IPS-18c (cell line): ENCODE measurements around the gene KAT14.
"Not testable (repeated sequence)": the region's sequence is repeated elsewhere in the genome, so short reads cannot be mapped to it uniquely, and the experiment has no call there.

ENCODE experiments used
- H3K4me3 ChIP-seq: 2 replicates; pipeline ENCODE4 v1.7.0; 2013; ENCODE audit warnings: low read depth, mild to moderate bottlenecking, low read length, moderate library complexity; ENCODE audit not compliant: insufficient read depth
- H3K9me3 ChIP-seq: one replicate; pipeline ENCODE4 v1.6.1; 2013; ENCODE audit warnings: mild to moderate bottlenecking, low read length, moderate library complexity; ENCODE audit not compliant: control insufficient read depth, insufficient read depth

The KAT14 gene

DNA sequence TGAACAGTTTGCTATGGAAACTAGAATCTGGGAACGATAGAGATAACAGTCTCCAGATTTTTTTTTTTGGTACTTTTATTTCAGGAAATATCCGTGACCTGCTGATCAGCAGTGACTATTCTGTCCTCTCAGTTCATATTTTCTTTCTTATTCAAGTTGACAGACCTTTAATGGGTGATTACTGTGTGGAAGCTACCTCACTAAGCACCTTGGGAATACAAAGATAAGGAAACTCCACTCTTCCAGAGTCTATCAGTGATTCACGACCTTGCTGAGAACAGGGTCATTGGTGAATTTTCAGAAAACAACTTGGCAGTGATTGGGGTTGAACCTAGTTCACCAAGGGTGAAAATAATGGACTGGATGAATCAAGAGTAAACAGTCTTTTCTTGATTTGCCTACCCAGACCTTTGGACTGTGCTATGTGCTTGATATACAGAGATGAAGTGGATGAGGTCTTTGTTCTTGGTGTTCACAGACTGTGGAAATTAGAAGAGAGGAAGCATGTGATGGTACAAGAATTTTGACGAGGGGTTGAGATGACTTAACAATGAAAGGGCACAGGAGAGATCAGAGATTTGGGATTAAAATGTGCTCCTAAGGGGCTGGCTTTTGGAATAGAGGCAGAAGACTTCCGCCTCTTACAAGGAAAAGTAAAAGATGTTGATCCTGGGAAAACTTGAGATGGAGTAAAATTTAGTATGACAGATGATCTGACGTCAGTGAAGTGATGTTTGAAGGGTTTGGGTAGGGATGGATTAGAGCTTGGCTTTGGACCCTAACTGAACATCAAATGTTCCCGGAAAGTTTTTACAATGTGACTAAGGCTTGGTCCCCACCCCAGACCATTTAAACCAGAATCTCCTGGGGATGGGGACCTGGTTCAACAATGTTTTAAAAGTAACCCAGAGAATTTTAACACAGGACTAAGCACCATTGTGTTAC is 1.2 kb downstream of the KAT14 start:
- H3K4me3 ChIP-seq: peak overlapping the region; percentile 97

DNA sequence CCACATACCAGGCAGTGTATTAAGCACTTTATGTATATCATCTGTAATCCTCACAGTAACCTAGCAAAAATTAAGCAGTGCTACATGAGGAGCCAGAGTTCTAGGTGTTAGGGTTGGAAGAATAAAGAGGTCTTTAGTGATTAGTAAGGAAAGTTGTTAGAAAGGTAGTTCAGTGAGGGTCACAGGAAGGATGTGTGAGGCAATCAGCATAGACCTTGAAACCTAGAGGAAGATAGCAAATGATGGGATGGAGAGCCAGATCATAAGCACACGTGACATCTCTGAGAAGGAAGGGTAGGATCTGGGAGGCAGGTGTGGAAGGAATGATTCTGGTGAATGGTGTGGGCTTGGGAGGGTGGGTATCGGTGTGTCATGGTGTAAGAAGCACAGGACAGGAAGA is 2.2 kb downstream of the KAT14 start:
- H3K4me3 ChIP-seq: no peak overlapping the region; the same call in 1 of the 2 replicates
- no peaks in the 10 kb centered on the region for H3K9me3 ChIP-seq

More for the DNA sequence above, 1.2 kb downstream of the KAT14 start:
- no peaks in the 10 kb centered on the region for H3K9me3 ChIP-seq

DNA sequence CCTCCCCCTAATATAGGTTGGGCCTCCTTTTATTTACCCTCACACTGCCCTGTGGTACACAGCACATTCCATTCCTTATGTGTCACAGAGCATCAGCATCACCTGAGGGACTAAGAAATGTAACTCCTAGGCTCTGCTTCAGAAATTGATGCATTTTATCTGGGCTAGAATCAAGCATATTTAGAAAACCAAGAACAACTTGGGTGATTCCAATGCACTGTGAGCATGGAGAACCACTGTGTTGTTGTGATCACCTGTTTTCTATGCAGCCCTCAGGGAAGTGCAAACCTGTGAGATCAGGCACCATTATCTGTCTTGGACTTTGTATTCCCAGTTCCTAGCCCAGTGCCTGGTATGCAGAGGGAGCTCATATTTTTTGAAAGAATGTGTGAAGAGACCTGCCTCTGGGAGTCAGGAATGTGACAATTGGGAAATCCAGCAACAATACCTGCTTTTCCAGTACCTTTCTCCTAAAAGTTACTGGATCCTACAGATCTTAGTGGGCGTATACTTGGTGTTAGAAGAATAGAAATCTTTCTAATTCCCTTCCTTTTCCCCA is 7.0 kb downstream of the KAT14 start:
- Histone ChIP-seq H3K9me3 (no peaks in the 10 kb centered on the region), H3K4me3 (no peak overlapping the region)

DNA sequence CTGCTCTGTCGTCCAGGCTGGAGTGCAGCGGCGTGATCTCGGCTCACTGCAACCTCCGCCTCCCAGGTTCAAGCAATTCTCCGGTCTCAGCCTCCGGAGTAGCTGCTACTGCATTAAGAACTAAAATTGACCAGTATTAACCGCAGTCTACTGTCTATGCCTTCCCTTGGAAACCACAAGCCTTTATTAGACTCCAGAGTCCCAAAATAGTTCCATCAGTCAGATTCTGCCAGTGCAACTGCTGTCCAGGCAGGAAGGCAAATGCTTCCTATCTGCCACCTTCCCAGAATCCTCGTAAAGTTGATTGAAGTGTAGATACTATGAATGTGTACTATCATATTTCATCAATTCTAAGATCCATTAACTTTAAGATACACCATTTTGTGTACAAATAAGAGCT is 16.7 kb downstream of the KAT14 start:
- no peaks in the 10 kb centered on the region for H3K9me3 ChIP-seq
- no peak overlapping the region for H3K4me3 ChIP-seq

DNA sequence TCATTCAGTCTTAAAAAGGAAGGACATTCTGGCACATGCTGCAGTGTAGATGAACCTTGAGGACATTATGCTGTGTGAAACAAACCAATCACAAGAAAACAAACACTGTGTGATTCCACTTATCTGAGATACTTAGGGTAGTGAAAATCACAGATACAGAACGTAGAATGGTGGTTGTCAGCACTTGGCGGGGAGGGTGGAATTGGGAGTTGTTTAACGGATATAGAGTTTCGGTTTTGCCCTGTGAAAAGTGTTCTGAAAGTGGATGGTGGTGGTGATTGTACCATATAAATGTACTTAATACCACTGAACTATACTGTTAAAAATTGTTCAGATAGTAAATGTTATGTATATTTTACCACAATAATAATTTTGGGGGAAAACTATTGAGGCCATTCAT is 18.4 kb downstream of the KAT14 start:
- H3K9me3 ChIP-seq: no peaks in the 10 kb centered on the region

DNA sequence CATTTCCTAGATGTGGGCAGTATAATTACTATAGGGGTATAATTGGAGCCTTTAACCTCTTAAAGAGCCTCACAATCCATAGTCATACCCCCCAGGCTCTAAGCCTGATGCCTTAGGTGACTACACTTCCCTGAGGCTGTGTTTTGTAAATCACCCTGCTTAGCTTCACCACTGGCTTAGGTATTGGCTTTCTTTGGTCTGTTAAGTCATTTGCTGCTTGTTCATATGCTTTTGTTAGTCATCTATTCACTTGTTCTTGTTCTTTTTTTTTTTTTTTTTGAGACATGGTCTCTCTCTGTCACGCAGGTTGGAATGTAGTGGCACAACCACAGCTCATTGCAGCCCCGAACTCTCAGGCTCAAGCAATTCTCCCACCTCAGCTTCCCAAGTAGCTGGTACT is 26.7 kb downstream of the KAT14 start:
- Histone ChIP-seq H3K4me3 (no peak overlapping the region), H3K9me3 (no peaks in the 10 kb centered on the region)

More for the DNA sequence above, 18.4 kb downstream of the KAT14 start:
- no peak overlapping the region for H3K4me3 ChIP-seq

DNA sequence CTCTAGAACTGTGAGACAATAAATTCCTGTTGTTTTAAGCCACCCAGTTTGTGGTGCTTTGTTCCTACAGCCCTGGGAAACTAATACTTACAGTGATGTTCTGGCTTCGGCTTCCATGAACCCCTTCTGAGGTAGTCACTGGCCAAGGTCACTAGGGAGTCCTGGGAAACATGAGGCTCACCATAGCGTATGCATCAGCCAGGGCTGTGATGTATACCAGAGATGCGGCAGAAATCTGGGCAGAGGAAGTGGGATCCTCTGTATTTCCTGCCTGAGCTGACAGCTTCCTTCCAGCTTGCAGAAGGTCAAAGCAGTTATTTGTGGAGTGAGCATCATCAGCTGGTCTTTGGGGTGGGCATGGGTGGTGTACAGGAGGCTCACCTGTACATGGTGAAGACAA is 27.9 kb downstream of the KAT14 start:
- H3K4me3 ChIP-seq: no peak overlapping the region
- no peaks in the 10 kb centered on the region for H3K9me3 ChIP-seq

DNA sequence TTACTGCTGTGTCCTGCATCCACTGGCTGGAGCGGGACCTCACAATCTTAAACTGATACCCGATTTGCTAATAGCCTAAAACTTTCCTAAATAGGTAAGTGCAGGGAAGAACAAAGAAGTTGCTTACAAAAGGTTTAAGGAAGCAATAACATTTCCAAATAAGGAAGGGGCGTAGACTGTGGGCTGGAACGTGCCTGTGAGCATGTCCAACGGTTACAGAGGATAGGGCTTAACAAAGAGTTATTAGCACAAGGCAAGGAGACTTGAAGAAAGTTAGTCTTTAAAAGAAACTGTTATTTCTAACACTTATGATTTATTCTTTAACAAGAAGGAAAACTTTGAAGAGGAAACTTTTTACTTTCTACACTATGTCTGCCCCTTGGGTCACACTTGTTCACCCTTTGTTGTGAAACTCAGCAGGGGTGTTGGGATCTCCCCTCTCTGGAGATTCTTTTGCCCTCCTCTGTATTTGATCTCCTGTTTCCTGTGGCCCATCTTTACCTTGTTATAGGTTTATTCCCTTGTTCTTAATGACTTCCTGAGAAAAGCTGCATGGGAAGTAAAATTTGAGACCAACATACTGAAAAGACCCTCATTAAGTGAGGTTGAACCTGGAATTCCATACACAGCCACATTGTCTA is 28.7 kb downstream of the KAT14 start:
- Histone ChIP-seq H3K9me3 (no peaks in the 10 kb centered on the region), H3K4me3 (no peak overlapping the region)

DNA sequence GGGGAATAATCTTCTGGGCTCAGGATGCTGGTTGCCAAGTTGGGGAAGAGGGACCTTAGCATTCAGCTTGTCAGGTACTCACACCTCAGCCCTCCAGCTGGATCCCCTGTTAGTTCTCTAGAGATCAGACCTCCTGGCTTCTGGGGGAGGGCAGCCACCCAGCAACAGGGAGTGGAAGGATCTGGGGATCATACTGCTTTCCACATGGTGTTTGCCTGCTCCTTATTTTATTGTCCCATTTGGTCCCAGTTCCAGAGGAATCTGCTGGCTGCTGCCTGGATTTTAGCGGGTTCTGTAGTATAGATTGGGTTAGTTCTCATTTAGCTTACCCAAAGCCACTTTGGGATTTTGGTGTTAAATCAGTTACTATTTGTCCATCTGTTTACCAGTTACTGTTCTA is 29.3 kb downstream of the KAT14 start:
- H3K4me3 ChIP-seq: no peak overlapping the region
- H3K9me3 ChIP-seq: no peaks in the 10 kb centered on the region

DNA sequence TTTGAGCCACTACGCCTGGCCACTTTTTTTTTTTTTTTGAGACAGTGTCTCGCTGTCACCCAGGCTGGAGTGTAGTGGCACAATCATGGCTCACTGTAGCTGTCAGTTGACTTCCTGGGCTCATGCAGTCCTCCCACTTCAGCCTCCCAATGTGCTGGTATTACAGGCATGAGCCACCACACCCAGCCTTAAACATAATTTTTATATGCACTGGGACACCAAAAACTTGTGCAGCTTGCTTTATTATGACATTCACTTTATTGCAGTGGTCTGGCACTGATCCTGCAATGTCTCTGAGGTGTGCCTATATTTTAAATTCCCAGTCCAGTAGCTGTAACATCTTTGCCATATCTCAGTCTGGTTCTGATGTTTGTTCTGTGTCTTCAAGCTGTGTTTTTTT is 34.7 kb downstream of the KAT14 start:
- Histone ChIP-seq H3K9me3 (no peaks in the 10 kb centered on the region), H3K4me3 (no peak overlapping the region)

DNA sequence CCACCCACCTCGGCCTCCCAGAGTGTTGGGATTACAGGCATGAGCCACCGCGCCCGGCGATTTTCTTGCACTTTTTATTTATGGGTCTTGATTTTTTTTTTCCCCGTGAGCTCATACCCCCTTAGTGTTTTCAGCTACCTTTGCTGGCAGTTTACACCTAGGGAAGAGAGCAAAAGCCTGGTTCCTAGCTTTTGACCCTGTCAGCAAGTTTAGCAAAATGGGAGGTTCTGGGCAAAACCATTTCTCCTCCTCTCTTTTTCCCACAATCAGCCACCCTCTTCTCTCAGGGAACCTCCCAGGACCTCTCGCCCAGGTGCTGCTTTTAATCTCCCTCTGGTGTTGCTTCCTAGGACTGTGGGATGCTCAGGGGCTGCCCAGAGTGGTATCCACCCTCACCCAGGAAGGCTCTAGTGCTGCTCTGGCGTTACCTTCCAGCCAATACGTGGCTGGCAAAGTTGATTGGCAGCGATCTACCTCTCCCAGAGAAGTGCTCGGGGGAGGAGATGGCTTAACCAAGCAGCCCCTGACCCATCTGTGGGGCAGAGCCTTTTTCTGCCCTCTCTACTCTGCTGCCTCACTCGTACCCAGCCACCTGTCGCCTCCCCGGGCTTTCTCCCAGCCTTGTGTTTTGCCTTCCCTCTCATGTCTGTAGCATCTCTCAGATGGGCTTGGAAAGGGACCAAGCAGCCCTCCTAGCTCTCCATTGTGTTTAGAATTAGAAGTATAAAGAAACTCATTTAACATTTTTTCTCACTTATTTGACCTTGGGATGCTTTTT is 37.4 kb downstream of the KAT14 start:
- peaks cover 5% of the 10 kb centered on the region for H3K9me3 ChIP-seq
- H3K4me3 ChIP-seq: no peak overlapping the region

DNA sequence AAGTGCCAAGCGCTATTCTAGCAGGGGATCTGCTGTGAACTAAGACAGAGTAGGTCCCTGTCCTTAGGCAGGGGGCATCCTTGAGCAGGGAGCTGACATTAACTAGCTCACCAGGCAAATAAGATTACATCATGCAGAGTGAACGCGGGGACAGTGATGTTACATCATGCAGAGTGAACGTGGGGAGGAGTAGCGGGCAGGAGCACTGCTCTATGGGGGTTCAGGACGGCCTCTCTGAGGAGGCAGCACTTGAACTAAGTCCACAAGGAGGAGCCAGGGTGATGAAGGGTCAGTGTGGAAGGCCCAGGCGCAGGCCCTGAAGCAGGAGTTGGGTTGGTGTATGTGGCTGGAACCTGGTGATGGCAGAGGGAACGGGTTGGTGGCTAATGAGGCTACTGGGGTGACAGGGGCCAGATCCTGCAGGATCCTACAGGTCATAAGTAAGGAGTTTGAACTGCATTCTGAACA is 38.7 kb downstream of the KAT14 start:
- no peak overlapping the region for H3K4me3 ChIP-seq
- peaks cover 5% of the 10 kb centered on the region for H3K9me3 ChIP-seq

DNA sequence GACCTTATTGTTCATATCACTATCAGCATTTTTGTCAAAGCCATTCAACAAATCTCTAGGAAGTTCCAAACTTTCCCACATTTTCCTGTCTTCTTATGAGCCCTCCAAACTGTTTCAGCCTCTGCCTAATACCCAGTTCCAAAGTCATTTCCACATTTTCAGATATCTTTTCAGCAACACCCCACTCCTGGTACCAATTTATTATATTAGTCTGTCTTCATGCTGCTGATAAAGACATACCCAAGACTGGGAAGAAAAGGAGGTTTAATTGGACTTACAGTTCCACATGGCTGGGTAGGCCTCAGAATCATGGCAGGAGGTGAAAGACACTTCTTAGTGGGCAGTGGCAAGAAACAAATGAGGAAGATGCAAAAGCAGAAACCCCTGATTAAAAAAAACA is 42.7 kb downstream of the KAT14 start:
- H3K4me3 ChIP-seq, H3K9me3 ChIP-seq: not testable (repeated sequence)

DNA sequence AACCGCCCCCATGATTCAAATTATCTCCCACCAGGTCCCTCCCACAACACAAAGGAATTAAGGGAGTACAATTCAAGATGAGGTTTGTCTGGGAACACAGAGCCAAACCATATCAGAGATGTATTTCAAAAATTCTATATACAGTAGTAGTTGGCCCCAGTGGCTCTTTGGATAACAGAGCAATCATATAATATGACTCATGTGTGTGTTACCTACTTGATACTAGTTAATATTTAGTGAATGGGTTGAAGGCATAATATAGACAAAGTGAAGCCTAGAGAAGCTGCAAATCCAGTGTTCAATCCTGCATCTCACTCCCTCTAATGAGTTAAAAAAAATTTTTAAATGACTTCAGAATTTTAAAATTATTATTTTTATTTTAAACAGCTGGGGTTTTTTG is 43.2 kb downstream of the KAT14 start:
- no peak overlapping the region for H3K4me3 ChIP-seq
- peaks cover 5% of the 10 kb centered on the region for H3K9me3 ChIP-seq

DNA sequence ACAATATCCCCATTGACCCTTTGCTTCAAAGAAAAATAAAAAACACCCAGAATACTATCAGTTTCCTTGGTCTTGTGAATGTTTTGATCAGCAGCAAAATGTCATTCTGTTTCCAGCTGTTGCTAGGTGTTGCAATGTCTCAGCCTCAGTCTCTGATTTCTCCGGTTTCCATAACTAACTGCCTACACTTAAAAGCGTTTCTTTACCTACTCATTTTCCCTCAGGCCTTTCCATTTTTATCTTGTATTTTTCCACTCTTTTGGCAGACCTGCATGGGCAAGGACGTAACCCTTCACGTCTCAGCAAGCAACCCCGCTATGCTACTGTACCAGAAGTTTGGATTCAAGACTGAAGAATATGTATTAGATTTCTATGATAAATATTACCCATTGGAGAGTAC is 49.4 kb downstream of the KAT14 start:
- Histone ChIP-seq H3K9me3 (no peaks in the 10 kb centered on the region), H3K4me3 (no peak overlapping the region)

DNA sequence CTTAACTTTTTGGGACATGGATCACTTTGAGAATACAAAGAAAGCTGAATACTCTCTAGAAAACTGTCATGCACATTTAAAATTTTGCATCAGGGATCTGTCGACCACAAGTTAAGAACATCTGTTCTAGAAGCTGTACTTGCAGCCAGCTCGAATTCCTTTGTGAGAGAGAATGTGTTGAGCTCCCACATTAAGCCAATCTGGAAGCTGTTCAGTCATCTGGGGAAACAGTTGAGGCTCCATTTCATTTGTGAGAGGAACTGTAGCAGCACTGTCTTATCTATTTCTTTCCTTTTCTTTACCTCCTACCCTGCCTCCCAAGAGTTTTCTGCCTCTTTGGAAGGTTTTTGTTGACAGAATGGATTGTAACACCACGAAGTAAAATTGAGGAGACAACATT is 50.8 kb downstream of the KAT14 start:
- no peaks in the 10 kb centered on the region for H3K9me3 ChIP-seq

More for the DNA sequence above, 50.8 kb downstream of the KAT14 start:
- no peak overlapping the region for H3K4me3 ChIP-seq
